ENCODE measurements around the gene PPM1K.

The PPM1K gene

GRCh38 chr4:88225232-88226105, 58.9 kb downstream of the PPM1K start:
- Histone ChIP-seq H3K4me3 (ENCODE audit: low read depth in 1 of 5, low read length in 5 of 5) (no peak overlapping the region), H3K27me3 (ENCODE audit: control insufficient read depth in 5 of 5, insufficient read depth in 4 of 5, low read length in 5 of 5) (peaks cover 0 to 2% (median 0%) of the 10 kb centered on the region in 5 donors), H3K27ac (ENCODE audit: low read depth, low read length) (no peak overlapping the region), H3K4me1 (ENCODE audit: control insufficient read depth in 5 of 5, insufficient read depth in 5 of 5, low read length in 5 of 5) (peaks cover 0 to 18% (median 3%) of the 10 kb centered on the region in 5 donors), H3K9ac (ENCODE audit: low read length in 5 of 5) (no peak overlapping the region), H3K9me3 (ENCODE audit: control insufficient read depth in 5 of 5, low read length in 5 of 5) (no peaks in the 10 kb centered on the region), H3K36me3 (ENCODE audit: control insufficient read depth in 5 of 5, insufficient read depth in 5 of 5, low read length in 5 of 5) (no peaks in the 10 kb centered on the region)

GRCh38 chr4:88223516-88223915, 60.8 kb downstream of the PPM1K start:
- Histone ChIP-seq H3K9me3 (ENCODE audit: control insufficient read depth in 5 of 5, low read length in 5 of 5) (no peaks in the 10 kb centered on the region), H3K4me1 (ENCODE audit: control insufficient read depth in 5 of 5, insufficient read depth in 5 of 5, low read length in 5 of 5) (peaks cover 0 to 17% (median 3%) of the 10 kb centered on the region in 5 donors), H3K27ac (ENCODE audit: low read depth, low read length) (no peak overlapping the region), H3K27me3 (ENCODE audit: control insufficient read depth in 5 of 5, insufficient read depth in 4 of 5, low read length in 5 of 5) (peaks cover 0 to 2% (median 0%) of the 10 kb centered on the region in 5 donors), H3K36me3 (ENCODE audit: control insufficient read depth in 5 of 5, insufficient read depth in 5 of 5, low read length in 5 of 5) (no peaks in the 10 kb centered on the region), H3K4me3 (ENCODE audit: low read depth in 1 of 5, low read length in 5 of 5) (no peak overlapping the region), H3K9ac (ENCODE audit: low read length in 5 of 5) (no peak overlapping the region)

GRCh38 chr4:88219099-88219498, 65.3 kb downstream of the PPM1K start:
- H3K9ac ChIP-seq (ENCODE audit: low read length in 5 of 5) = no peak overlapping the region
- H3K4me1 ChIP-seq (ENCODE audit: control insufficient read depth in 5 of 5, insufficient read depth in 5 of 5, low read length in 5 of 5) = peaks cover 0 to 3% (median 3%) of the 10 kb centered on the region in 5 donors
- H3K36me3 ChIP-seq (ENCODE audit: control insufficient read depth in 5 of 5, insufficient read depth in 5 of 5, low read length in 5 of 5) = no peaks in the 10 kb centered on the region
- no peak overlapping the region for H3K27ac ChIP-seq (ENCODE audit: low read depth, low read length)
- no peaks in the 10 kb centered on the region for H3K9me3 ChIP-seq (ENCODE audit: control insufficient read depth in 5 of 5, low read length in 5 of 5)
- peaks cover 0 to 2% (median 0%) of the 10 kb centered on the region in 5 donors for H3K27me3 ChIP-seq (ENCODE audit: control insufficient read depth in 5 of 5, insufficient read depth in 4 of 5, low read length in 5 of 5)
- H3K4me3 ChIP-seq (ENCODE audit: low read depth in 1 of 5, low read length in 5 of 5) = no peak overlapping the region

- no peaks in the 10 kb centered on the region for H3K36me3 ChIP-seq (ENCODE audit: control insufficient read depth in 5 of 5, insufficient read depth in 5 of 5, low read length in 5 of 5)
- H3K27ac ChIP-seq (ENCODE audit: low read depth, low read length) = no peak overlapping the region
- no peaks in the 10 kb centered on the region for H3K9me3 ChIP-seq (ENCODE audit: control insufficient read depth in 5 of 5, low read length in 5 of 5)
- H3K9ac ChIP-seq (ENCODE audit: low read length in 5 of 5) = no peak overlapping the region
- no peak overlapping the region for H3K4me3 ChIP-seq (ENCODE audit: low read depth in 1 of 5, low read length in 5 of 5)
- H3K27me3 ChIP-seq (ENCODE audit: control insufficient read depth in 5 of 5, insufficient read depth in 4 of 5, low read length in 5 of 5) = peaks cover 0 to 2% (median 0%) of the 10 kb centered on the region in 5 donors
- H3K4me1 ChIP-seq (ENCODE audit: control insufficient read depth in 5 of 5, insufficient read depth in 5 of 5, low read length in 5 of 5) = peaks cover 0 to 3% (median 3%) of the 10 kb centered on the region in 5 donors
Observed at GRCh38 chr4:88217169-88217568, 67.2 kb downstream of the PPM1K start.

- H3K27ac ChIP-seq (ENCODE audit: low read depth, low read length) = no peak overlapping the region
- no peaks in the 10 kb centered on the region for H3K9me3 ChIP-seq (ENCODE audit: control insufficient read depth in 5 of 5, low read length in 5 of 5)
- no peak overlapping the region for H3K4me3 ChIP-seq (ENCODE audit: low read depth in 1 of 5, low read length in 5 of 5)
- H3K9ac ChIP-seq (ENCODE audit: low read length in 5 of 5) = no peak overlapping the region
- H3K4me1 ChIP-seq (ENCODE audit: control insufficient read depth in 5 of 5, insufficient read depth in 5 of 5, low read length in 5 of 5) = peaks cover 0 to 3% (median 3%) of the 10 kb centered on the region in 5 donors
- H3K36me3 ChIP-seq (ENCODE audit: control insufficient read depth in 5 of 5, insufficient read depth in 5 of 5, low read length in 5 of 5) = no peaks in the 10 kb centered on the region
- H3K27me3 ChIP-seq (ENCODE audit: control insufficient read depth in 5 of 5, insufficient read depth in 4 of 5, low read length in 5 of 5) = peaks cover 0 to 2% (median 0%) of the 10 kb centered on the region in 5 donors
Observed at GRCh38 chr4:88216395-88216794, 68.0 kb downstream of the PPM1K start.

- H3K4me3 ChIP-seq (ENCODE audit: low read depth in 1 of 5, low read length in 5 of 5) = no peak overlapping the region
- no peak overlapping the region for H3K9ac ChIP-seq (ENCODE audit: low read length in 5 of 5)
- H3K9me3 ChIP-seq (ENCODE audit: control insufficient read depth in 5 of 5, low read length in 5 of 5) = no peaks in the 10 kb centered on the region
- H3K27ac ChIP-seq (ENCODE audit: low read depth, low read length) = no peak overlapping the region
- H3K36me3 ChIP-seq (ENCODE audit: control insufficient read depth in 5 of 5, insufficient read depth in 5 of 5, low read length in 5 of 5) = no peaks in the 10 kb centered on the region
- peaks cover 0 to 3% (median 0%) of the 10 kb centered on the region in 5 donors for H3K4me1 ChIP-seq (ENCODE audit: control insufficient read depth in 5 of 5, insufficient read depth in 5 of 5, low read length in 5 of 5)
- no peaks in the 10 kb centered on the region for H3K27me3 ChIP-seq (ENCODE audit: control insufficient read depth in 5 of 5, insufficient read depth in 4 of 5, low read length in 5 of 5)
Observed at GRCh38 chr4:88215351-88215750, 69.0 kb downstream of the PPM1K start.

GRCh38 chr4:88212253-88212561, 72.2 kb downstream of the PPM1K start:
- Histone ChIP-seq H3K4me1 (ENCODE audit: control insufficient read depth in 5 of 5, insufficient read depth in 5 of 5, low read length in 5 of 5) (no peaks in the 10 kb centered on the region), H3K9ac (ENCODE audit: low read length in 5 of 5) (no peak overlapping the region), H3K9me3 (ENCODE audit: control insufficient read depth in 5 of 5, low read length in 5 of 5) (no peaks in the 10 kb centered on the region), H3K27me3 (ENCODE audit: control insufficient read depth in 5 of 5, insufficient read depth in 4 of 5, low read length in 5 of 5) (no peaks in the 10 kb centered on the region), H3K36me3 (ENCODE audit: control insufficient read depth in 5 of 5, insufficient read depth in 5 of 5, low read length in 5 of 5) (no peaks in the 10 kb centered on the region), H3K27ac (ENCODE audit: low read depth, low read length) (no peak overlapping the region), H3K4me3 (ENCODE audit: low read depth in 1 of 5, low read length in 5 of 5) (no peak overlapping the region)

GRCh38 chr4:88211473-88212252, 72.7 kb downstream of the PPM1K start:
- Histone ChIP-seq H3K27me3 (ENCODE audit: control insufficient read depth in 5 of 5, insufficient read depth in 4 of 5, low read length in 5 of 5) (no peaks in the 10 kb centered on the region), H3K36me3 (ENCODE audit: control insufficient read depth in 5 of 5, insufficient read depth in 5 of 5, low read length in 5 of 5) (no peaks in the 10 kb centered on the region), H3K4me1 (ENCODE audit: control insufficient read depth in 5 of 5, insufficient read depth in 5 of 5, low read length in 5 of 5) (no peaks in the 10 kb centered on the region), H3K27ac (ENCODE audit: low read depth, low read length) (no peak overlapping the region), H3K9me3 (ENCODE audit: control insufficient read depth in 5 of 5, low read length in 5 of 5) (no peaks in the 10 kb centered on the region), H3K4me3 (ENCODE audit: low read depth in 1 of 5, low read length in 5 of 5) (no peak overlapping the region), H3K9ac (ENCODE audit: low read length in 5 of 5) (no peak overlapping the region)

- no peak overlapping the region for H3K27ac ChIP-seq (ENCODE audit: low read depth, low read length)
- no peaks in the 10 kb centered on the region for H3K36me3 ChIP-seq (ENCODE audit: control insufficient read depth in 5 of 5, insufficient read depth in 5 of 5, low read length in 5 of 5)
- H3K4me3 ChIP-seq (ENCODE audit: low read depth in 1 of 5, low read length in 5 of 5) = no peak overlapping the region
- H3K27me3 ChIP-seq (ENCODE audit: control insufficient read depth in 5 of 5, insufficient read depth in 4 of 5, low read length in 5 of 5) = no peaks in the 10 kb centered on the region
- H3K9me3 ChIP-seq (ENCODE audit: control insufficient read depth in 5 of 5, low read length in 5 of 5) = no peaks in the 10 kb centered on the region
- peaks cover 0 to 12% (median 0%) of the 10 kb centered on the region in 5 donors for H3K4me1 ChIP-seq (ENCODE audit: control insufficient read depth in 5 of 5, insufficient read depth in 5 of 5, low read length in 5 of 5)
- H3K9ac ChIP-seq (ENCODE audit: low read length in 5 of 5) = no peak overlapping the region
Observed at GRCh38 chr4:88208156-88208555, 76.2 kb downstream of the PPM1K start.
